ENCODE measurements around the gene TLR5.
A peak's percentile ranks its signal among the peaks of the same experiment; 100 is the strongest.
"Not testable (repeated sequence)": the region's sequence is repeated elsewhere in the genome, so short reads cannot be mapped to it uniquely, and the experiment has no call there.

Gene TLR5, protein sequence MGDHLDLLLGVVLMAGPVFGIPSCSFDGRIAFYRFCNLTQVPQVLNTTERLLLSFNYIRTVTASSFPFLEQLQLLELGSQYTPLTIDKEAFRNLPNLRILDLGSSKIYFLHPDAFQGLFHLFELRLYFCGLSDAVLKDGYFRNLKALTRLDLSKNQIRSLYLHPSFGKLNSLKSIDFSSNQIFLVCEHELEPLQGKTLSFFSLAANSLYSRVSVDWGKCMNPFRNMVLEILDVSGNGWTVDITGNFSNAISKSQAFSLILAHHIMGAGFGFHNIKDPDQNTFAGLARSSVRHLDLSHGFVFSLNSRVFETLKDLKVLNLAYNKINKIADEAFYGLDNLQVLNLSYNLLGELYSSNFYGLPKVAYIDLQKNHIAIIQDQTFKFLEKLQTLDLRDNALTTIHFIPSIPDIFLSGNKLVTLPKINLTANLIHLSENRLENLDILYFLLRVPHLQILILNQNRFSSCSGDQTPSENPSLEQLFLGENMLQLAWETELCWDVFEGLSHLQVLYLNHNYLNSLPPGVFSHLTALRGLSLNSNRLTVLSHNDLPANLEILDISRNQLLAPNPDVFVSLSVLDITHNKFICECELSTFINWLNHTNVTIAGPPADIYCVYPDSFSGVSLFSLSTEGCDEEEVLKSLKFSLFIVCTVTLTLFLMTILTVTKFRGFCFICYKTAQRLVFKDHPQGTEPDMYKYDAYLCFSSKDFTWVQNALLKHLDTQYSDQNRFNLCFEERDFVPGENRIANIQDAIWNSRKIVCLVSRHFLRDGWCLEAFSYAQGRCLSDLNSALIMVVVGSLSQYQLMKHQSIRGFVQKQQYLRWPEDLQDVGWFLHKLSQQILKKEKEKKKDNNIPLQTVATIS

GRCh38 chr1:223142795-223143536 lies at the start of gene TLR5:
Gene TLR5 (minus strand): TSS chr1:223143248. CDS start chr1:223113031, 30,217 bp downstream.
- no peak for DNase-seq (ENCODE audit: low read depth)

GRCh38 chr1:223189903-223190724 lies 47.1 kb upstream of the TLR5 start:
- DNase-seq (ENCODE audit: low read depth): peak; percentile 47

DNA sequence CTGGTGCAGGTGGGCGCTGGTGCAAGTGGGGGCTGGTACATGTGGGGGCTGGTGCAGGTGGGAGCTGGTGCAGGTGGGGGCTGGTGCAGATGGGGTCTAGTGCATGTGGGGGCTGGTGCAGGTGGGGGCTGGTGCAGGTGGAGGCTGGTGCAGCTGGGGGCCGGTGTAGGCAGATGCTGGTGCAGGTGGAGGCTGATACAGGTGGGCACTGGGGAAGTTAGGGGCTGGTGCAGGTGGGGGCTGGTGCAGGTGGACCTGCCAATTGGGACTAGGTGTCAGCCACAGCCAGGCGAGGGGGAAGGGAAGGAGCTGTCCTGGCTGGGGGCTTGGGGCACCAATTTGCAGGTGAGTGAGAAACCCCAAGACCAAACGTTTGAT lies 46.5 kb upstream of the TLR5 start:
- DNase-seq (ENCODE audit: low read depth): no peak

DNA sequence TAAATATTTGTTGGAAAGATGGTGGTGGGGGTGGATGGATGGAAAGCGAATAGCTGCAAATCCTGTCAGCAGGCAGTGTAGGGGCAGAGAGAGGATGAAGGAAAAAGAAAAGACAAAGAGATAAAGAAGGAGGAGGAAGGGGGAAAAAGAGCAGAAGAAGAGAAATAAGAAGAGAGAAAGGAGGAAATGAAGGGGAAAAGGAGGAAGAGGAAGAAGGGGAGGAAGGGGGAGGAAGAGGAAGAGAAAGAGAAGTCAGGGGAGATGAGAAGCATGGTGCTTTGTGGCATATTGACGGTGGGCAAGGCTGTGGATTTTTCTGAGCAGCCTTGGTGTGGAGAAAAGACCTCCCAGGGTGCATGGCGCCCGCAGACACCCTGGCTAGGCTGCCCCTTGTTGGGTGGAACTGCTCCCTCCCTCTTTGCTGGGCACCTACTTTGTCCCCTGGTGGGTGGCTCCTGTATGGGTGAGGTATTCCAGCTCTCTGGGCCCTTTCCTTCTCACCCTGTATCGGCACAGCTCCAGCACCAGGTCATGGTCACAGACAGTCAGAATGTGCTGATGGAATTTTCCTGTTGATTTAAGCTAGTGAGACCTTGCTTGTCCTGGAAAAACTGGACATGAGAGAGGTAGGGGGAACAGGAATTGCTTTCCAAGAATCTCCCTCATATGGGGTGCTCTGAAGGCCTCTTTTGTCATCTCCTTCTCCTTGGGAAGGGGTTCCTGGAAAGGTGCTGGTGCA lies 45.7 kb upstream of the TLR5 start:
- no peak for DNase-seq (ENCODE audit: low read depth)

DNA sequence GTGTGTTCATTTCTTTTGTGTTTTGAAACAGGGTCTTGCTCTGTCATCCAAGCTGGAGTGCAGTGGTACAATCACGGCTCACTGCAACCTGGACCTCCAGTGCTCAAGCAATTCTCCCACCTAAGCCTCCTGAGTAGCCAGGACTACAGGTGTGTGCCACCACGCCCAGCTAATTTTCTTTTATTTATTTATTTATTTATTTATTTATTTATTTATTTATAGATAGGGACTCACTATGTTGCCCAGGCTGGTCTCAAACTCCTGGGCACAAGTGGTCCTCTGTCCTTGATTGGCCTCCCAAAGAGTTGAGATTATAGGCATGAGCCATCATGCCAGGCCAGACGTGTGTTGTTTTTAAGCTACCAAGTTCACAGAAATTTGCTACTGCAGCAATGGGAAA lies 43.8 kb upstream of the TLR5 start:
- no peak for DNase-seq (ENCODE audit: low read depth)

- DNase-seq (ENCODE audit: low read depth): no peak
Measured at GRCh38 chr1:223183268-223183862, 40.3 kb upstream of the TLR5 start.

- no peak for DNase-seq (ENCODE audit: low read depth)
Measured at GRCh38 chr1:223180731-223181321, 37.8 kb upstream of the TLR5 start.

GRCh38 chr1:223179786-223180185 lies 36.7 kb upstream of the TLR5 start:
- no peak for DNase-seq (ENCODE audit: low read depth)

DNA sequence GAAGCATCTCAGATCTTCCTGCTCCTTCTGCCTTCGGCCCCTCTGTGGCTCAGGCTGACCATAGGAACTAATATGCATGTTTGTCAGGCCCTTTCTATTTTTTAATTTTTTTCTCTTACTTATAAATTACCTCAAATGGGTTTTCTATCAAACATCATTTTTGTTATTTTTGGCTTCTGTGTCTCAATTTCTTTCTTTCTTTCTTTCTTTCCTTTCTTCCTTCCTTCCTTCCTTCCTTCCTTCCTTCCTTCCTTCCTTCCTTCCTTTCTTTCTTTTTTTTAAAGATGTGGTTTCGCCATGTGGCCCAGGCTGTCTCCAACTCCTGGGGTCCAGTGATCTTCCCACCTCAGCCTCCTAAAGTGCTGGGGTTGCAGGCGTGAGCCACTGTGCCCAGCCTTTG lies 36.2 kb upstream of the TLR5 start:
- no peak for DNase-seq (ENCODE audit: low read depth)

GRCh38 chr1:223177681-223178080 lies 34.6 kb upstream of the TLR5 start:
- no peak for DNase-seq (ENCODE audit: low read depth)

- DNase-seq (ENCODE audit: low read depth): no peak
Measured at GRCh38 chr1:223176437-223176836, 33.4 kb upstream of the TLR5 start.

DNA sequence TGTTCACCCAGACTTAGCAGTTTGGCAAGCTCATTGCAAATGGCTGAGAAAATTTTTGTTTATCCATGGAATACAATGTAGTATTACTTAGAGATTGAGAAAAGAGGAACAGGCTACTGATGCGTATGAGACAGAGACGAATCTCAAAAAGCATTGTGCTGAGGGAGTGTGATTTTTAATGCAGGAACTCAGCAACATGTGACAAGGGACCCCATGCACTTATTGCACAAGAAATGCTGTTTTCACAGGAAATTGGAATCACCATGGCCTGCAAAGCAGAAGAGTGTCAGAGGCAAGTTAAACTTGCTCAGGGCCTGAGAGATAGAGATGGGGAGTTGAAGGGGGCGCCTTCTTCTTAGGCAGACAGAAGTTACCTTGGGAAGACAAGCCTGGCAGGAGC lies 32.6 kb upstream of the TLR5 start:
- no peak for DNase-seq (ENCODE audit: low read depth)

- DNase-seq (ENCODE audit: low read depth): no peak
Measured at GRCh38 chr1:223175032-223175431, 32.0 kb upstream of the TLR5 start.

DNA sequence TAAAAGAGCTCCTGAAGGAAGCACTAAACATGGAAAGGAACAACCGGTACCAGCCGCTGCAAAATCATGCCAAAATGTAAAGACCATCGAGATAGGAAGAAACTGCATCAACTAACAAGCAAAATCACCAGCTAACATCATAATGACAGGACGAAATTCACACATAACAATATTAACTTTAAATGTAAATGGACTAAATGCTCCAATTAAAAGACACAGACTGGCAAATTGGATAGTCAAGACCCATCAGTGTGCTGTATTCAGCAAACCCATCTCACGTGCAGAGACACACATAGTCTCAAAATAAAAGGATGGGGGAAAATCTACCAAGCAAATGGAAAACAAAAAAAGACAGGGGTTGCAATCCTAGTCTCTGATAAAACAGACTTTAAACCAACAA lies 26.4 kb upstream of the TLR5 start:
- DNase-seq (ENCODE audit: low read depth): not testable (repeated sequence)

DNA sequence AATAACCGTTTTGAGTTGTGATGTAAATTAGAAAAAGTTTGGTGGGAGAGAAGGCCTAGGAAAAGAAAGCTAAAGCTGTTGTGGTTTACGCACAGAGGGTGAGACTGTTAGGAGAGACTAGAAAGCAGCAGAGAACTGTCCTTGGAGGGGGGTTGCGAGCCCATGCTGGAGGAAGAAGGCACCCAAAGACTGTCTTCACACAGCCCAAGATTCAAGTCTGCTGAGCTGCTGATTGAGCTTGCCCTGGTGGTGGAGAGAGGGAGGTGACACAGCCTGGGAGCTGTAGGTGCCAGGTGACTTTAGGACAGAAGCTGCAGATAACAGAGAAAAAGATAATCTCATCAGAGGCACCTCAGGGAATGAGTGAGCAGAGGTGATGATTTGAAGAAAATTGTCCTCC lies 18.3 kb upstream of the TLR5 start:
- no peak for DNase-seq (ENCODE audit: low read depth)

- no peak for DNase-seq (ENCODE audit: low read depth)
Measured at GRCh38 chr1:223156343-223156742, 13.3 kb upstream of the TLR5 start.

- no peak for DNase-seq (ENCODE audit: low read depth)
Measured at GRCh38 chr1:223155153-223155552, 12.1 kb upstream of the TLR5 start.

DNA sequence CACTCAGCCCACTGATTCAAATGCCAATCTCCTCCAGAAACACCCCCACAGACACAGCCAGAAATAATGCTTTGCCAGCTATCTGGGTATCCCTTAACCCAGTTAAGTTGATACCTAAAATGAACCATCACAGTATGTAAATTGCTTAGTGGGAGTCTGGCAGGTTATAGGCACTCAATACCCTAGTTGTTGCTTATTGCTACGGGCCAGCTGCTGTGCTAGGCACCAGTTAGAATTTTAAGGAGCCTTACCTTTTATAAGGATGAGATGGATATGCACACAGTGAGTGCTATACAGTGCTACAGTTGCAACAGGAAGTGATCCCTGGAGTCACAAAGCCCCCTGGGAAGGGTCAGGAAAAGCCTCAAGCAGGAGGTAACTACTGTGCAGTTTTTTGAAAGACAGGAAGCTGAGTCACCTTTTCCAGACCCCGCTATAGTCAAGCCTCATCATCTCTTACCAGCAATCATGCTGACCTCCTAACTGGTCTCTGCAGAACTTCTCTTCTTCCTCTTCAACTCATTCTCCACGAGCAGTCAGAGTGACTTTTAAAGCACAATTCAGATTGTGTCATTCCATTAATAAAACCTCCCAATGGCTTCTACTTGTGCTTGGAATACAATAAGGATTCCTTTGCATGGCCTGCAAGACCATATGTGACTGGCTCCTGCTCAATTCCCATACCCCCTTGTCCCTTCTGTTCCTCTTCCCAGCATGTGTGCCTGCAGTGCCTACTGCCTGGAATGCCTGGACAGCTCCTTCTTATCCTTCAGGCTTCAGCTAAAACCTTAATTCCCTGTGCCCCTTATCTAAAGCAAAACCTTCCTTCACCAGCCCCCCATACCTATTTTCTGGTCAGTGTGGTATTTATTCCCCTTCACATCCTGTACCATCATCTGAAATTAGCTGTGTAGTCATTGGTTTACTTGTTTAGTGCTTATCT lies 10.4 kb upstream of the TLR5 start:
- DNase-seq (ENCODE audit: low read depth): no peak

GRCh38 chr1:223152399-223152798 lies 9.4 kb upstream of the TLR5 start:
- DNase-seq (ENCODE audit: low read depth): no peak
